Neural progenitor cell (in vitro differentiated cells): ENCODE data around the gene NELFB. TPM values are rescaled to one million over a fixed set of nuclear protein-coding genes. Genes with fewer than 3 reads are reported as not detected.

Experiments used
- DNase-seq: peaks from one replicate; pipeline ENCODE4 v3.0.0-alpha.2; 2016; ENCODE audit warnings: low spot score
- H2AFZ ChIP-seq: fragments of 200-600 bp; sonication (generic); replicated peaks from 2 replicates; pipeline ENCODE4 v1.6.1; 2016; ENCODE audit warnings: antibody characterized with exemption
- H3F3A ChIP-seq: fragments of 200-600 bp; sonication (generic); 2 replicates; pipeline ENCODE4 v1.6.1; 2016; ENCODE audit warnings: antibody characterized with exemption, low read depth
- H3K27ac ChIP-seq: fragments of 200-600 bp; sonication (generic); 2 replicates; pipeline ENCODE4 v1.5.1; 2016; ENCODE audit warnings: mild to moderate bottlenecking
- H3K27me3 ChIP-seq: fragments of 200-600 bp; sonication (generic); 2 replicates; pipeline ENCODE4 v1.6.1; 2016; ENCODE audit warnings: mild to moderate bottlenecking, moderate library complexity
- H3K36me3 ChIP-seq: fragments of 200-600 bp; sonication (generic); 2 replicates; pipeline ENCODE4 v1.5.1; 2016
- H3K4me1 ChIP-seq: fragments of 200-600 bp; sonication (generic); 2 replicates; pipeline ENCODE4 v1.6.1; 2016; ENCODE audit warnings: mixed run types
- H3K4me2 ChIP-seq: fragments of 200-600 bp; sonication (generic); 2 replicates; pipeline ENCODE4 v1.6.1; 2016
- H3K4me3 ChIP-seq: fragments of 200-600 bp; sonication (generic); 2 replicates; pipeline ENCODE4 v1.5.1; 2016
- H3K79me2 ChIP-seq: fragments of 200-600 bp; sonication (generic); 2 replicates; pipeline ENCODE4 v1.6.1; 2016; ENCODE audit warnings: low read depth
- H3K9ac ChIP-seq: fragments of 200-600 bp; sonication (generic); 2 replicates; pipeline ENCODE4 v1.6.1; 2016
- H3K9me3 ChIP-seq: fragments of 200-600 bp; sonication (generic); 2 replicates; pipeline ENCODE4 v1.5.1; 2016; ENCODE audit warnings: low read depth
- H4K20me1 ChIP-seq: fragments of 200-600 bp; sonication (generic); 2 replicates; pipeline ENCODE4 v1.6.1; 2016; ENCODE audit warnings: low read depth
- H3K27ac Mint-ChIP-seq: 3 replicates; pipeline ENCODE4 v1.8.0; 2021; ENCODE audit warnings: mixed read lengths
- H3K27me3 Mint-ChIP-seq: 2 replicates; pipeline ENCODE4 v1.8.0; 2022; ENCODE audit warnings: low read depth, mild to moderate bottlenecking, inconsistent platforms, moderate library complexity, mixed read lengths; ENCODE audit not compliant: insufficient read depth
- H3K36me3 Mint-ChIP-seq: 3 replicates; pipeline ENCODE4 v1.8.0; 2021; ENCODE audit warnings: mixed read lengths
- H3K4me1 Mint-ChIP-seq: 3 replicates; pipeline ENCODE4 v1.8.0; 2021; ENCODE audit warnings: mixed read lengths
- H3K4me3 Mint-ChIP-seq: 3 replicates; pipeline ENCODE4 v1.8.0; 2021; ENCODE audit warnings: mild to moderate bottlenecking, moderate library complexity, mixed read lengths
- H3K9me3 Mint-ChIP-seq: 3 replicates; pipeline ENCODE4 v1.8.0; 2020; ENCODE audit warnings: mixed read lengths
- EZH2 ChIP-seq: fragments of 200-600 bp; sonication (generic); IDR thresholded peaks from 2 replicates; pipeline ENCODE4 v1.6.1; 2017; ENCODE audit warnings: antibody characterized with exemption, mild to moderate bottlenecking, moderate library complexity
- EZH2phosphoT487 ChIP-seq: fragments of 200-600 bp; sonication (generic); IDR thresholded peaks from 2 replicates; pipeline ENCODE4 v1.6.1; 2017; ENCODE audit warnings: antibody characterized with exemption
- total RNA-seq: library from RNA; depleted of rRNA; stranded (reverse); fragments of >200 nt; gene quantifications from 2 replicates; pipeline ENCODE4 v1.2.3, GENCODE V29; 2015; ENCODE audit warnings: low replicate concordance
- TF ChIP-seq, protein P1 (sequence below): fragments of 200-600 bp; sonication (generic); IDR thresholded peaks from 2 replicates; pipeline ENCODE4 v1.5.1; 2017; ENCODE audit warnings: antibody characterized with exemption, mild to moderate bottlenecking

The NELFB gene
- total RNA-seq, 1 donor from 2014 or later = 35.2 TPM

DNA sequence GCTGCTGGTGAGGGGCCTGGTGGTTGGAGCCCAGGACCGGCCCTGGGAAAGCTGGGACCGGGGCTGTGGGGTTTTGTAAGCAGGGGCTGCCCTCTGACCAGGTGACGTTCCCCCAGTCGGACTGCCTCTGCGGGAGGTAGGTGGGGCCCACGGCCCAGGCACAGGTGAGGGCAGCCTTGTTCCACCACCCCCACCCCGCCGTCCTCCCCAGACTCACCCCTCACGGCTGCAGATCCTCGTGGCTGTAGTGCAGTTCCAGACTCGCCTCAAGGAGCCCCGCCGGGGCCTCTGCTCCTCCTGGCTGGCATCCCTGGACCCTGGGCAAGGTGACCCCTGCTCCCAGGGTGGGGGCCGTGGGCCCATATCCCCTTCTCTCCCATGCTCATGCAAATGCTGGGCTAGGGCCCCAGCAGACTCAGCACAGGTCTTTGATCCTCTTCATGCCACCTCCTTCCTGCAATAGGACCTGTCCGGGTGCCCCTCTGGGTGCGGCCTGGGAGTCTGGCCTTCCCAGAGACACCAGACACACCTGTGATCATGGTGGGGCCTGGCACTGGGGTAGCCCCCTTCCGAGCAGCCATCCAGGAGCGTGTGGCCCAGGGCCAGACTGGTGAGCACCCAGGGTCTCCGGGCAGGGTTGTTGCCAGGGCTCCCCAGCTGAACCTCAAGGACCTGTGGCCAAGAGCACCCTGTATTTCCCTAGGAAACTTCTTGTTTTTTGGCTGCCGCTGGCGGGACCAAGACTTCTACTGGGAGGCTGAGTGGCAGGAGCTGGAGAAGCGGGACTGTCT is 39.7 kb upstream of the NELFB start:
- H3F3A ChIP-seq = no peaks in the 10 kb centered on the region
- no peaks in the 10 kb centered on the region for H3K79me2 ChIP-seq
- Mint-ChIP-seq H3K9me3 (no peaks in the 10 kb centered on the region), H3K4me3 (no peak overlapping the region), H3K27me3 (peaks cover 2% of the 10 kb centered on the region), H3K36me3 (peaks cover 5% of the 10 kb centered on the region), H3K27ac (no peak overlapping the region), H3K4me1 (no peaks in the 10 kb centered on the region)
- H3K4me2 ChIP-seq = no peak overlapping the region
- no peak overlapping the region for H2AFZ ChIP-seq
- no peaks in the 10 kb centered on the region for H3K4me1 ChIP-seq
- H3K36me3 ChIP-seq = no peaks in the 10 kb centered on the region
- DNase-seq = no peak
- H3K27me3 ChIP-seq = no peaks in the 10 kb centered on the region
- H3K9ac ChIP-seq = no peak overlapping the region
- H4K20me1 ChIP-seq = peaks cover 7% of the 10 kb centered on the region
- no peaks in the 10 kb centered on the region for H3K9me3 ChIP-seq
- H3K27ac ChIP-seq = no peak overlapping the region
- no peak overlapping the region for H3K4me3 ChIP-seq
- TF ChIP-seq, protein P1, sequence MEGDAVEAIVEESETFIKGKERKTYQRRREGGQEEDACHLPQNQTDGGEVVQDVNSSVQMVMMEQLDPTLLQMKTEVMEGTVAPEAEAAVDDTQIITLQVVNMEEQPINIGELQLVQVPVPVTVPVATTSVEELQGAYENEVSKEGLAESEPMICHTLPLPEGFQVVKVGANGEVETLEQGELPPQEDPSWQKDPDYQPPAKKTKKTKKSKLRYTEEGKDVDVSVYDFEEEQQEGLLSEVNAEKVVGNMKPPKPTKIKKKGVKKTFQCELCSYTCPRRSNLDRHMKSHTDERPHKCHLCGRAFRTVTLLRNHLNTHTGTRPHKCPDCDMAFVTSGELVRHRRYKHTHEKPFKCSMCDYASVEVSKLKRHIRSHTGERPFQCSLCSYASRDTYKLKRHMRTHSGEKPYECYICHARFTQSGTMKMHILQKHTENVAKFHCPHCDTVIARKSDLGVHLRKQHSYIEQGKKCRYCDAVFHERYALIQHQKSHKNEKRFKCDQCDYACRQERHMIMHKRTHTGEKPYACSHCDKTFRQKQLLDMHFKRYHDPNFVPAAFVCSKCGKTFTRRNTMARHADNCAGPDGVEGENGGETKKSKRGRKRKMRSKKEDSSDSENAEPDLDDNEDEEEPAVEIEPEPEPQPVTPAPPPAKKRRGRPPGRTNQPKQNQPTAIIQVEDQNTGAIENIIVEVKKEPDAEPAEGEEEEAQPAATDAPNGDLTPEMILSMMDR = no peak
- TF ChIP-seq EZH2phosphoT487 (no peak), EZH2 (no peak)

DNA sequence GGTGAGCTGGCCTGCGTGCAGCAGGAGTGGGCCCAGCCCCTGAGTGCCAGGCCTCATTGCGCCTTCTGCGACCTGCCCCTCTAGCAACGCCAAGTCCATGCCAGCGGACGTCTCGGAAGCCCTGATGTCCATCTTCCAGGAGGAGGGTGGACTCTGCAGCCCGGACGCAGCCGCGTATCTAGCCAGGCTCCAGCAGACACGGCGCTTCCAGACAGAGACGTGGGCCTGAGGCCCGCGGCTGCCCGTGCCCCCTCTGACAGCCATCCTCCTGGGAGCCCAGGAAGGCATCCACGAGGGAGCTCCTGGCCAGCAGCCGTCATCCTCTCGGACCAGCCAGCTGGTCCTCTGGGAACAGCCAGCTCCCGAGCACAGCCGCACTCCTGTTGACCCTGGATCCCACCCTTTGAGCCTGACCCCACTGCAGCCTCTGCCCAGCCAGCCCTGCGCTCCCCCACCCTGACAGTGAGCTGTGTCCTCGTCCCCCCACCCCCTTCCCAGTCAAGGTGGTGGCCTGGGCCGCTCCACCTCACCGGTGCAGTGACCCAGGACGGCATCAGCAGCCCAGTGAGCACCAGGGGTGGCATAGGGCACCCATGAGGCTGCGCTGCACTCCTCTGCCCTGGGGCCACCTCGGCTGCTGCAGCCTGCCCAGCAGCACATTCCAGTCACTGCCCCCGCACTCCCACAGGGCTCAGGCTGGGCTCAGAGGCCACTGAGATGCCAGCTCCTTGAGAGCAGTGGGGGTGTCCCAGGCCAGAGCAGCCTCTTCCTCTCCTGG is 38.8 kb upstream of the NELFB start:
- H3K9me3 ChIP-seq = no peaks in the 10 kb centered on the region
- H3K27me3 ChIP-seq = peaks cover 9% of the 10 kb centered on the region
- H3K27ac Mint-ChIP-seq = no peak overlapping the region
- no peak for DNase-seq
- no peaks in the 10 kb centered on the region for H3F3A ChIP-seq
- H3K36me3 Mint-ChIP-seq = peaks cover 3% of the 10 kb centered on the region
- H3K4me1 ChIP-seq = peaks cover 1% of the 10 kb centered on the region
- no peak overlapping the region for H3K4me3 Mint-ChIP-seq
- H3K4me3 ChIP-seq = no peak overlapping the region
- H3K4me2 ChIP-seq = no peak overlapping the region
- no peak overlapping the region for H3K9ac ChIP-seq
- no peak overlapping the region for H2AFZ ChIP-seq
- no peak overlapping the region for H3K27ac ChIP-seq
- H4K20me1 ChIP-seq = peaks cover 7% of the 10 kb centered on the region
- H3K36me3 ChIP-seq = no peaks in the 10 kb centered on the region
- peaks cover 2% of the 10 kb centered on the region for H3K27me3 Mint-ChIP-seq
- H3K79me2 ChIP-seq = no peaks in the 10 kb centered on the region
- H3K9me3 Mint-ChIP-seq = no peaks in the 10 kb centered on the region
- TF ChIP-seq, protein P1 = no peak
- TF ChIP-seq EZH2 (no peak), EZH2phosphoT487 (no peak)
- no peaks in the 10 kb centered on the region for H3K4me1 Mint-ChIP-seq

DNA sequence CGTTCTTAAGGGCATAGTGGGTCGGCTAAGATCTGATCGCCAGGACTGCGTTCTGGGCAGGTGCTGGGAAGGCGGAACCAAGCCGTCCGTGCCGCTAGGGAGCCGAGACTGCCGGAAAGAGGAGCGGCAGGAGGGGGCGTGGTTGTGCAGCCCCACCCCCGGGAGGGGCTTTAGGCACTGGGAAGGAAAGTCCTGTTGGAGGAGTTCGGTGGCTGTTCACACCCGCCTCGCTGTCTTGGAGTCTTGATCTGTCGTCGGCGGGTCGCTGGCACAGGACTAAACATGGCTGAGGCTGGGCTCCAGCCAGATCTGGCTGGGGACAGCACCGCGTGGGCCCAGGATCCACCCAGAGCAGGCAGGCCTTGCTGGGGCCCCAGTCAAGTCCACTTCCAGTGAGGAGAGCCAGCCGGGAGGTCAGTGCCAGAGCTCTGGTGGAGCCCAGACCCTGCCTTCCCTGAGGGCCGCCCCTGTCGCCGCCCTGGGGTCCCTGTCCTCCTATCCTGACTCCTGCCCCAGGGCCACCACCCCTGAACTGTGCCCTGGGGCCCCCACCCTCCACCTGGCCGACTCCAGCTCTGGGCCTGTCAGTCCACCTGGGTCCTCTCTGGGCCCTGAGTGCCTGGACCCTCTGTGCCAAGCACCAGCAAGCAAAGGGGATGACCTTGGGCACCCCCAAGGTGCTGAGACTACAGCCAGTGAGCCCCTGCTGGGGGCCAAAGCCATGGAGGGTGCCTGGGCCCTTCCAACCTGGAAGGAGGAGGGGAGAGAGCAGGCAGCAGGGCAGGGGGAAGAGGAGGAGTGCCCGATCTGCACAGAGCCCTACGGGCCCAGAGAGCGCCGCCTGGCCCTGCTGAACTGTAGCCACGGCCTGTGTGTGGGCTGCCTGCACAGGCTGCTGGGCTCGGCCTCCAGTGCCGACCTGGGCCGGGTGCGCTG is 37.6 kb upstream of the NELFB start:
- Mint-ChIP-seq H3K27me3 (peaks cover 2% of the 10 kb centered on the region), H3K27ac (no peak overlapping the region), H3K9me3 (no peaks in the 10 kb centered on the region), H3K4me1 (no peaks in the 10 kb centered on the region), H3K36me3 (peaks cover 3% of the 10 kb centered on the region), H3K4me3 (peak overlapping the region; percentile 60)
- no peak overlapping the region for H2AFZ ChIP-seq
- no peak overlapping the region for H3K4me3 ChIP-seq
- peaks cover 7% of the 10 kb centered on the region for H4K20me1 ChIP-seq
- peaks cover 7% of the 10 kb centered on the region for H3K4me1 ChIP-seq
- H3K9me3 ChIP-seq = no peaks in the 10 kb centered on the region
- H3K79me2 ChIP-seq = no peaks in the 10 kb centered on the region
- no peak overlapping the region for H3K4me2 ChIP-seq
- H3K27me3 ChIP-seq = peaks cover 18% of the 10 kb centered on the region
- TF ChIP-seq EZH2phosphoT487 (no peak), EZH2 (no peak)
- TF ChIP-seq, protein P1 = no peak
- no peaks in the 10 kb centered on the region for H3K36me3 ChIP-seq
- peak; percentile 60 for DNase-seq
- H3K9ac ChIP-seq = no peak overlapping the region
- H3F3A ChIP-seq = peaks cover 4% of the 10 kb centered on the region
- H3K27ac ChIP-seq = no peak overlapping the region
